Keratinocyte (primary cell): ENCODE results near the gene STK11. TPM values are rescaled to one million over a fixed set of nuclear protein-coding genes. Genes with fewer than 3 reads are reported as not detected.

Experiments
- DNase-seq: peaks from one replicate; pipeline ENCODE4 v3.0.0-alpha.2; 2011; ENCODE audit warnings: low read depth, missing footprints, low spot score
- FAIRE-seq: peaks from 2 replicates; lab custom pipeline; 2011; peaks lifted over from hg19 to GRCh38; lab: Jason Lieb, UNC
- H2AFZ ChIP-seq: 2 replicates; pipeline ENCODE4 v1.6.0; 2012; ENCODE audit warnings: low read length, control low read depth, inconsistent platforms; ENCODE audit not compliant: control insufficient read depth
- H3K27ac ChIP-seq: 2 replicates; pipeline ENCODE4 v1.5.1; 2011; ENCODE audit warnings: low read length; ENCODE audit not compliant: control insufficient read depth, insufficient read depth
- H3K27me3 ChIP-seq: 3 replicates; pipeline ENCODE4 v1.6.0; 2011; ENCODE audit warnings: low read length; ENCODE audit not compliant: control insufficient read depth, insufficient read depth; ENCODE audit errors: extremely low read depth
- H3K36me3 ChIP-seq, 2 experiments: 2 replicates in 1 of 2; 3 replicates in 1 of 2; pipeline ENCODE4 v1.5.1; 2011; ENCODE audit warnings: low read length in 2 of 2, mild to moderate bottlenecking in 1 of 2; ENCODE audit not compliant: control insufficient read depth in 2 of 2, insufficient read depth in 2 of 2; ENCODE audit errors: extremely low read depth in 1 of 2
- H3K4me1 ChIP-seq: 3 replicates; pipeline ENCODE4 v1.5.1; 2011; ENCODE audit warnings: low read length; ENCODE audit not compliant: control insufficient read depth, insufficient read depth; ENCODE audit errors: extremely low read depth
- H3K4me2 ChIP-seq: 3 replicates; pipeline ENCODE4 v1.6.0; 2011; ENCODE audit warnings: low read depth, low read length; ENCODE audit not compliant: control insufficient read depth, insufficient read depth; ENCODE audit errors: extremely low read depth
- H3K4me3 ChIP-seq, 3 experiments: fragments of 200-600 bp in 1 of 3; sonication (generic) in 1 of 3; 2 replicates in 2 of 3; 3 replicates in 1 of 3; pipeline ENCODE4 v1.5.1; 2011 to 2016; ENCODE audit warnings: low read length in 3 of 3, mild to moderate bottlenecking in 3 of 3, control low read depth in 2 of 3, inconsistent platforms in 1 of 3, low read depth in 1 of 3, mixed read lengths in 1 of 3, mixed run types in 1 of 3, moderate library complexity in 1 of 3; ENCODE audit not compliant: control insufficient read depth in 2 of 3, insufficient read depth in 2 of 3; ENCODE audit errors: extremely low read depth in 1 of 3
- H3K79me2 ChIP-seq: 2 replicates; pipeline ENCODE4 v1.6.0; 2012; ENCODE audit warnings: low read length; ENCODE audit not compliant: control insufficient read depth, insufficient read depth
- H3K9ac ChIP-seq: 3 replicates; pipeline ENCODE4 v1.6.0; 2011; ENCODE audit warnings: low read length; ENCODE audit not compliant: control insufficient read depth, insufficient read depth; ENCODE audit errors: extremely low read depth
- H3K9me1 ChIP-seq: 3 replicates; pipeline ENCODE4 v1.6.0; 2011; ENCODE audit warnings: low read length; ENCODE audit not compliant: control insufficient read depth, insufficient read depth; ENCODE audit errors: extremely low read depth
- H3K9me3 ChIP-seq: 2 replicates; pipeline ENCODE4 v1.5.1; 2012; ENCODE audit warnings: low read depth, low read length; ENCODE audit not compliant: control insufficient read depth
- H4K20me1 ChIP-seq: 3 replicates; pipeline ENCODE4 v1.6.0; 2011; ENCODE audit warnings: low read length; ENCODE audit not compliant: control insufficient read depth, insufficient read depth; ENCODE audit errors: extremely low read depth
- CTCF ChIP-seq, 3 experiments: IDR thresholded peaks in 1 of 3; conservative IDR thresholded peaks in 1 of 3; optimal IDR thresholded peaks in 1 of 3; 2 replicates in 2 of 3; 3 replicates in 1 of 3; pipeline versions ENCODE3 to v1.5.1; 2011; ENCODE audit warnings: low read length in 3 of 3, mild to moderate bottlenecking in 3 of 3, moderate library complexity in 2 of 3, control low read depth in 1 of 3, inconsistent platforms in 1 of 3; ENCODE audit not compliant: insufficient read depth in 2 of 3; ENCODE audit errors: extremely low read depth in 1 of 3
- EZH2 ChIP-seq: IDR thresholded peaks from one replicate; pipeline ENCODE4 v1.6.1; 2012; ENCODE audit warnings: inconsistent platforms, mild to moderate bottlenecking, low read length, moderate library complexity
- dilution Hi-C: fragments of 300-500 bp; cut with MboI; formaldehyde crosslinking; loops from one replicate; pipeline ENCODE4 v1.7.0; 2020; ENCODE audit warnings: low sequenced_read_pairs; ENCODE audit not compliant: extremely low pct_ligation_motif_present
- polyA plus RNA-seq, 5 experiments: library from polyadenylated mRNA; depleted of rRNA in 3 of 5; stranded (reverse) in 3 of 5; stranded (forward) in 1 of 5; unstranded in 1 of 5; fragments of >200 nt; gene quantifications; 1 replicate in 1 of 5; 2 replicates in 3 of 5; 3 replicates in 1 of 5; pipeline versions ENCODE4 v1.2.1 to v1.2.3, GENCODE V29; 2011 to 2012; ENCODE audit warnings: missing spikeins in 2 of 5, low read depth in 1 of 5, low replicate concordance in 1 of 5

The STK11 gene
- polyA plus RNA-seq, 1 donor (not counting 4 experiments of a cell fraction or from before 2014, with no cell fraction given), result 24.6 TPM

DNA sequence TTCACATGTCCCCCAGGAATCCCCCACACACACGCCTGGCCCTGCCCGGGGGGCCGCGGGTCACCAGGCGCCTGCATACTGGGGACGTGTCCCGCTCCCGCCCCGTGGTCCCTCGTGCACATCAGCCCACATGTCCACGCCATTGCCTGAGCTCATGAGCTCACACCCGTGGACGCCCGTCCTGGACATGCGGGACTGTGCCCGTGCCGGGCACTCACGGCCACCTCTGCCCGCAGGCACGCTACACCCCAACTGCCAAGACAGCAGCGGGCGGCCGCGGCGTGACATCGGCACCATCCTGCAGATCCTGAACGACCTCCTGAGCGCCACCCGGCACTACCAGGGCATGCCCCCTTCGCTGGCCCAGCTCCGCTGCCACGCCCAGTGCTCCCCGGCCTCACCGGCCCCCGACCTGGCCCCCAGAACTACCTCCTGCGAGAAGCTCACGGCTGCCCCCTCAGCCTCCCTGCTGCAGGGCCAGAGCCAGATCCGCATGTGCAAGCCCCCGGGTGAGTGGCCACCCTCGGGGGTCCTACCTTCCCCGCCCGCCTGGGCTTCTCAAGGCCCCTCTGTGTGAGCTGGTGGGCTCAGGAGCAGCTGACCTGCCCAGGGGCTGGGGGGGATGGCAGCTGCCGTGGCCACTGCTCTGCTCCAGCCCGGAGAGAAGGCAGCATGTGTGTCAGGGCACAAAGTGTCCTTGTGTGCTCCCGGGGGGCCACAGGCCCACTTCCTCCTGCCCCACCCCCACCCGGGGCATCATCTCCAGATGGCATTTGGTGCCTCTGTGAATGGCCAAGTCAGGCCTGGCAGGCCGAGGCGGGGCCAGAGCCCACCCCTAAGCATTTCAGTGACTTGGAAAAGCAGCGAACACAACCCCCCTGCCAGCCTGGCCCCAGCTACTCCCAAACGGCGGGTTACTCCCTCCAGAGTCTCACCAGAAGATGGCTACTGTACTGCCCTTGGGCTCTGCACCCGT is 49.9 kb downstream of the STK11 start:
- peaks cover 18% of the 10 kb centered on the region for H4K20me1 ChIP-seq
- H3K4me3 ChIP-seq, result no peak overlapping the region
- dilution Hi-C loops, result no loop called here
- no peak overlapping the region for H3K27ac ChIP-seq
- peaks cover 28 to 50% of the 10 kb centered on the region in 2 experiments for H3K36me3 ChIP-seq
- no peak for DNase-seq
- peaks cover 39% of the 10 kb centered on the region for H3K4me1 ChIP-seq
- no peak for TF ChIP-seq CTCF (optimal IDR thresholded peaks at IDR 0.05 in 1 of 3, IDR thresholded peaks at IDR 0.05 in 1 of 3, conservative IDR thresholded peaks at IDR 0.05 in 1 of 3; ENCODE audit: extremely low read depth in 1 of 3, insufficient read depth in 2 of 3, low read length in 3 of 3)
- no peak for TF ChIP-seq EZH2
- no peaks in the 10 kb centered on the region for H3K9me1 ChIP-seq
- H3K27me3 ChIP-seq, result no peaks in the 10 kb centered on the region
- H3K9me3 ChIP-seq, result no peaks in the 10 kb centered on the region
- no peak overlapping the region for H2AFZ ChIP-seq
- H3K9ac ChIP-seq, result no peak overlapping the region
- no peak overlapping the region for H3K4me2 ChIP-seq
- no peak for FAIRE-seq
- H3K79me2 ChIP-seq, result peaks cover 52% of the 10 kb centered on the region

GRCh38 chr19:1256646-1257474 is 51.3 kb downstream of the STK11 start:
- DNase-seq, result no peak
- dilution Hi-C loops, result no loop called here
- H3K36me3 ChIP-seq, result peaks cover 28 to 46% of the 10 kb centered on the region in 2 experiments
- no peak overlapping the region for H3K4me3 ChIP-seq
- H3K27me3 ChIP-seq, result no peaks in the 10 kb centered on the region
- no peak for TF ChIP-seq EZH2
- no peak for TF ChIP-seq CTCF (optimal IDR thresholded peaks at IDR 0.05 in 1 of 3, IDR thresholded peaks at IDR 0.05 in 1 of 3, conservative IDR thresholded peaks at IDR 0.05 in 1 of 3; ENCODE audit: extremely low read depth in 1 of 3, insufficient read depth in 2 of 3, low read length in 3 of 3)
- H3K9me3 ChIP-seq, result no peaks in the 10 kb centered on the region
- no peak for FAIRE-seq
- H2AFZ ChIP-seq, result no peak overlapping the region
- H3K9me1 ChIP-seq, result no peaks in the 10 kb centered on the region
- no peak overlapping the region for H3K4me2 ChIP-seq
- H3K4me1 ChIP-seq, result peaks cover 48% of the 10 kb centered on the region
- peaks cover 18% of the 10 kb centered on the region for H4K20me1 ChIP-seq
- no peak overlapping the region for H3K27ac ChIP-seq
- no peak overlapping the region for H3K9ac ChIP-seq
- peaks cover 45% of the 10 kb centered on the region for H3K79me2 ChIP-seq
